Ascending aorta (tissue), 2 donors: ENCODE measurements around the gene ASAP3. TPM values are rescaled to one million over a fixed set of nuclear protein-coding genes. Genes with fewer than 3 reads are reported as not detected.

Source experiments
- DNase-seq, 2 donors: peaks; one replicate each; pipeline ENCODE4 v3.0.0-alpha.2; 2019; ENCODE audit warnings: low spot score in 2 of 2
- H3K27ac ChIP-seq, 2 donors: fragments of 200-600 bp; sonication (generic); one replicate each; pipeline ENCODE4 v1.5.1; 2016 to 2017; ENCODE audit warnings: mild to moderate bottlenecking in 1 of 2
- H3K27me3 ChIP-seq: fragments of 200-600 bp; sonication (generic); one replicate; pipeline ENCODE4 v1.5.1; 2017
- H3K36me3 ChIP-seq, 2 donors: fragments of 200-600 bp; sonication (generic); one replicate each; pipeline ENCODE4 v1.5.1; 2016
- H3K4me1 ChIP-seq, 2 donors: fragments of 200-600 bp; sonication (generic); one replicate each; pipeline ENCODE4 v1.5.1; 2016 to 2017; ENCODE audit warnings: mild to moderate bottlenecking in 1 of 2
- H3K4me3 ChIP-seq, 2 donors: fragments of 200-600 bp; sonication (generic); one replicate each; pipeline ENCODE4 v1.5.1; 2016 to 2017; ENCODE audit warnings: mild to moderate bottlenecking in 1 of 2
- H3K9me3 ChIP-seq, 2 donors: fragments of 200-600 bp; sonication (generic); one replicate each; pipeline ENCODE4 v1.5.1; 2016
- CTCF ChIP-seq, 3 experiments: fragments of 200-600 bp in 2 of 3; fragments of 450-650 bp in 1 of 3; sonication (generic) in 2 of 3; IDR thresholded peaks; one replicate each; pipeline ENCODE4 v1.5.1; 2016 to 2019; ENCODE audit warnings: antibody characterized with exemption in 3 of 3, mild to moderate bottlenecking in 1 of 3, moderate library complexity in 1 of 3
- intact Hi-C: fragments of 100-400 bp; cut with DNase I; formaldehyde crosslinking; loops from one replicate; pipeline ENCODE4 v1.15.1; 2023
- total RNA-seq: library from RNA; depleted of rRNA; stranded (reverse); fragments of >200 nt; gene quantifications from one replicate; pipeline ENCODE4 v1.1.0, GENCODE V29; 2016

Gene ASAP3
- total RNA-seq, 1 donor from 2014 or later = 125 TPM

- no peak for DNase-seq
- intact Hi-C loops = no loop called here
- no peaks in the 10 kb centered on the region for H3K36me3 ChIP-seq
Measured at GRCh38 chr1:23463286-23463685, 20.7 kb downstream of the ASAP3 start.

GRCh38 chr1:23462766-23463165, 21.2 kb downstream of the ASAP3 start:
- no peaks in the 10 kb centered on the region for H3K9me3 ChIP-seq
- no peak overlapping the region for H3K4me3 ChIP-seq
- intact Hi-C loops = no loop called here
- H3K4me1 ChIP-seq = no peaks in the 10 kb centered on the region
- no peak for TF ChIP-seq CTCF (IDR thresholded peaks at IDR 0.05)
- no peak overlapping the region for H3K27ac ChIP-seq
- H3K27me3 ChIP-seq = no peaks in the 10 kb centered on the region
- H3K36me3 ChIP-seq = no peaks in the 10 kb centered on the region
- no peak for DNase-seq

More at GRCh38 chr1:23463286-23463685, 20.7 kb downstream of the ASAP3 start:
- Histone ChIP-seq H3K27me3 (no peaks in the 10 kb centered on the region), H3K4me3 (no peak overlapping the region), H3K4me1 (no peaks in the 10 kb centered on the region), H3K27ac (no peak overlapping the region), H3K9me3 (no peaks in the 10 kb centered on the region)
- no peak for TF ChIP-seq CTCF (IDR thresholded peaks at IDR 0.05)

- Histone ChIP-seq H3K4me1 (no peaks in the 10 kb centered on the region), H3K36me3 (no peaks in the 10 kb centered on the region), H3K4me3 (no peak overlapping the region), H3K27ac (no peak overlapping the region), H3K9me3 (no peaks in the 10 kb centered on the region), H3K27me3 (no peaks in the 10 kb centered on the region)
- intact Hi-C loops = no loop called here
- no peak for TF ChIP-seq CTCF (IDR thresholded peaks at IDR 0.05)
- no peak for DNase-seq
Measured at GRCh38 chr1:23461050-23461449, 22.9 kb downstream of the ASAP3 start.

GRCh38 chr1:23460519-23460918, 23.5 kb downstream of the ASAP3 start:
- no peak for DNase-seq
- H3K4me3 ChIP-seq = no peak overlapping the region
- no peaks in the 10 kb centered on the region for H3K9me3 ChIP-seq
- peaks cover 0 to 2% of the 10 kb centered on the region in 2 donors for H3K36me3 ChIP-seq
- H3K27me3 ChIP-seq = no peaks in the 10 kb centered on the region
- intact Hi-C loops = no loop called here
- H3K27ac ChIP-seq = no peak overlapping the region
- TF ChIP-seq CTCF (IDR thresholded peaks at IDR 0.05) = no peak
- no peaks in the 10 kb centered on the region for H3K4me1 ChIP-seq

GRCh38 chr1:23459338-23459757, 24.6 kb downstream of the ASAP3 start:
- Histone ChIP-seq H3K27ac (no peak overlapping the region), H3K27me3 (no peaks in the 10 kb centered on the region), H3K36me3 (peaks cover 7 to 9% of the 10 kb centered on the region in 2 donors), H3K4me1 (no peaks in the 10 kb centered on the region), H3K9me3 (no peaks in the 10 kb centered on the region), H3K4me3 (no peak overlapping the region)
- intact Hi-C loops = no loop called here
- TF ChIP-seq CTCF (IDR thresholded peaks at IDR 0.05) = no peak
- DNase-seq = no peak

GRCh38 chr1:23456226-23456625, 27.8 kb downstream of the ASAP3 start:
- no peak for TF ChIP-seq CTCF (IDR thresholded peaks at IDR 0.05)
- Histone ChIP-seq H3K4me3 (no peak overlapping the region), H3K36me3 (peaks cover 10 to 15% of the 10 kb centered on the region in 2 donors), H3K9me3 (no peaks in the 10 kb centered on the region), H3K27me3 (no peaks in the 10 kb centered on the region), H3K4me1 (peaks cover 3 to 6% of the 10 kb centered on the region in 2 donors), H3K27ac (no peak overlapping the region)
- intact Hi-C loops = no loop called here
- DNase-seq = no peak
